Right kidney (tissue), 1 donor: ENCODE measurements around the gene ARL4A.

Source experiments
- DNase-seq: peaks from one replicate; pipeline ENCODE4 v3.0.0-alpha.2; 2016

The ARL4A gene

GRCh38 chr7:12699299-12699698, 11.9 kb downstream of the ARL4A start:
- no peak for DNase-seq

- DNase-seq, result no peak
Measured at GRCh38 chr7:12701433-12701832, 14.0 kb downstream of the ARL4A start.

GRCh38 chr7:12703881-12704280, 16.4 kb downstream of the ARL4A start:
- no peak for DNase-seq

DNA sequence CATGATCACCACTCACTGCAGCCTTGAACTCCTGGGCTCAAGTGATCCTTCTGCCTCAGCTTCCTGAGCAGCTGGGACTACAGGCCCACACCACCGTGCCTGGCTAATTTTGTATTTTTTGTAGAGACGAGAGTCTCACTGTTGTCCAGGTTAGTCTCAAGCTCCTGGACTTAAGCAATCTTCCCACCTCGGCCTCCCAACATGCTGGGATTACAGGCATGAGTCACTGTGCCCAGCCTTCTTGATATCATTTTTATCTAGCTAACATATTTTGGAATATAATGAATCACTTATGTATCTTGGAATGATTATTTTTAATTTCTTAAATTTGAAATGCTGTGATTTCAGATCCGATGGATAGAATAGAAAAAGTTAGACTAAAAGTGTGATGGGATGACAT, 18.4 kb downstream of the ARL4A start:
- no peak for DNase-seq

DNA sequence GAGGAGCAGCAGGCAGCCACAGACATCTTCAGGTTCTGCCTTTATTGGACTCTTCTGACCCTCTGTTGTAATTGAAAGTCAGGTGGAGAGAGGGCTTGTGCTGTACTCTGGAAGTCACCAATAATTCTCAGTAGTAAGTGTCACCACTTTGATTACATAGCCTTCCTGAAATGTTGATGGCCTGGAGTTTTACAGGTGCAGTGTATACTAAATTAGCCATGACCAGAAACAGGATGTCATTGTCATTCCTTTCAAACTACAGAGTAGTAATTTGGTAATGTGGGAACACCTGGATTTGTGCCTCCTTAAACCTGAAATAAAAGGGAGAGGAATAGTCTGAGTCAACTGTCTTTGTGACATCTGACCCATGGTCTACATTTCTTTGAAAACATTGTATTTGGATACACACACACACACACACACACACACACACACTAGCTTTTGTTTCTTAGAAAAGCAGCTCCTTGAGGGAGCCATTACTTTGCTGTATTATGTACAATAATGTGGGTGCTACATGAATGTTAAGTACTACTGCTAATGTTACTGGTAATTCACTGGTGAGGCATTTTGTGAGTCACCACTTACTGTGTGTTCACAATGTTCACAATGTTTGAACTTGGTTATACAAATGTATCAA, 19.6 kb downstream of the ARL4A start:
- DNase-seq, result no peak

DNA sequence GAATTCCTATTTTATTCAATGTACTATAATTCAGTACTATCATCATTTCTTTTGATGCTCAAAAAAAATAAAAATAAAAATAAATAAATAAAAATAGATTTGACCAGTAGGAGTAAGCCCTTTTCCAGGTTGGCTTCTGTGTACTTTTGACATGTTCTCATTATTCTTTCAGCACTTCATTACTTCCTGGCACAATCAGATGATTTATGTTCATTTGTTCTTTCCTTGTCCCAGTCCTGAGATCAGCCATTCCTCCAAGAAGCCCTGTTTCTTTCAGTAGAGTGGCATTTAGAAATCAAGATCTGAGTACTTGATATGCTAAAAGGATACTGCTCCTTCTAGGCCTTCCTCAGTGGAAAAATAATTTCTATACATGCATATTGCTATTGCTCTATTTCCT, 20.9 kb downstream of the ARL4A start:
- DNase-seq, result no peak

- DNase-seq, result no peak
Measured at GRCh38 chr7:12709726-12710502, 22.5 kb downstream of the ARL4A start.

DNA sequence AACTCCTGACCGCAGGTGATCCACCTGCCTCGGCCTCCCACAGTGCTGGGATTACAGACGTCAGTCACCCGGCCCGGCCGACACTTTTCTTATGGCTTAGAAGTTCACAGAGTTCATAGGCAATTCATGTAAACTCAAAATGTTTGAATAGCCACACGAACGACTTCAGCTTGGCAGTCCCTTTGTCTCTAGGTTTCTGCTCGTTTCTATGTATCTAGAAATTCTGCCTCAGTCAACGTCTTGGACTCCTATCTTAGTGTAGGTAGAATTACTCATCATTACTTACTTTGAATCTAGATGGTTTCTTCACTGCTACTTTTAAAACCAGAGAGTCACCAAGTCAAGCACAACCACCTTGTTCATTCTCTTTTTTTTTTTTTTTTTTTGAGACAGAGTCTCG, 23.7 kb downstream of the ARL4A start:
- no peak for DNase-seq

DNA sequence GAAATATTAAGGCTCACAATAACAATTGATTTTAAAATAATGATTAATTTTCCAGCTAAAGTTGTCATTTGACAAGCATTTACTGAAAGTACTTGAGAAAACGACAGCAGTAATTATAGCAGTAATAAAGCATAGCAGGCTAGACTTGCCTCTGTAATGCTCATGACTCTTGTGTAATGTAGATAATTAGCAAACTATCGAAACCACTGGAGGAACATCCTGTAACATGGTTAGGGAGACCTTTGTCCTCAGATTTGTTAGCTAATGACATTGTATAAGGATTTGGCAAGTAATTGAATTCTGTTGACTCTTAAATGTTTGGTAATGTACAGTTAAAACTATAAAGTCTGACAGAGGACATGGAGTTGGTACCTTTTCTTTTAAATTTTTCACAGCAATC, 24.8 kb downstream of the ARL4A start:
- no peak for DNase-seq

- no peak for DNase-seq
Measured at GRCh38 chr7:12713625-12714378, 26.4 kb downstream of the ARL4A start.

GRCh38 chr7:12714379-12714737, 26.9 kb downstream of the ARL4A start:
- no peak for DNase-seq

DNA sequence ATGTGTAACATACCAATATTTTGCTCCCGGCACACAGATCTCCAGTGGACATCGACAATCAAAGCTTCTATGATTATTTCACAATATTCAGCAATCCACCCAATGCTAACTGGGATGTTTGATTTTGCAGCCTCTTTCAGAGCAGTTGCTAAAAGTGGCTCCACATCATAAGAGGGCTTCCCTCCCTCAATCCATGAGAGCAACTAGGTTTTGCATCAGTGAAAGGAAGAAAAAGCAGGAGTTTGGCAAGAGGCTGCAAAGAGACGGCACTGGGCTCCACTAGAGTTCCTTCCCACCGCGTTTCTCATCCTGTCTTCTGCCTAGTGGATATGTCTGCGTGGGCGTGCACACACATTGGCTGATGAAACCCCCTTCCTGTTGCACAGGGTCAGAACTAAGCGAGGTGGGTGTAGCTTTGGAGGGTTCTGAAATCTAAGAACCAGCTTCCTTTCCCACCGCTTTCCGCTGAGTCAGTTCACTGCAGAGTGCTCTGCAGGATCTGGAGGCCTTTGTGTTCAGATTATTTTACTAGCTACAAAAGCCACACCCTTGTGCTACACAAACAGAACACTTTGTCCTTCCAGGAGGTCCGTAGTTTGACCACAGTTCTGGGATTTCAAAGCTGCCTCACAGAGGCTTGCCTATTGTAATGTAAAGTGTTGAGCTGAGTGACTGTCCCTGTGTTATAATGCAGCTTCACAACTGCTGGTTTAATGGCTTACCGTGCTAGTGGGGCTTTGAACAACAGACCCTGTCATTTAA, 28.1 kb downstream of the ARL4A start:
- DNase-seq, result peak; percentile 55

DNA sequence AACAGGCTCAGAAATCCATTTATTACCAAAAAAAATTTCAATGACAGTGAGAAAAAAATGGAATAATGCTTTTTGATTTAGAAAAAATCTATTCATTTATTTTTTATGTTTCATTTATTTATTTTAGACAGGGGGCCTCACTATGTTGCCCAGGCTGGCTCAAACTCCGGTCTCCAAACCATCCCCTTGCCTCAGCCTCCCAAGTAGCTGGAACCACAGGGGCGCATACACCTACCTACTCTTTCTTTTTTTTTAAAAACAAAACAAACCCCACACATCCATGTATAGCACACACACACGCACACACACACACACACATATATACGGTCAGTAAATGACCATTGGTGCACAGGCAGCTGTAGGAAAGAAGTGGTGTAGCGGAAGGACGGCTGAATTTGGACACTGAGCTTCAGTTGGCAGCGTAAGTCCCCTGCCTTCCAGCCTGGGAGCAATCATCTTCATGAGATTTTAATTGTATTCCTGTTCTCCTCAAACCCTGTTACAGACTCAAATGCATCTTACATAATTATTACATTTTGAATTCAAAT, 28.8 kb downstream of the ARL4A start:
- DNase-seq, result no peak

DNA sequence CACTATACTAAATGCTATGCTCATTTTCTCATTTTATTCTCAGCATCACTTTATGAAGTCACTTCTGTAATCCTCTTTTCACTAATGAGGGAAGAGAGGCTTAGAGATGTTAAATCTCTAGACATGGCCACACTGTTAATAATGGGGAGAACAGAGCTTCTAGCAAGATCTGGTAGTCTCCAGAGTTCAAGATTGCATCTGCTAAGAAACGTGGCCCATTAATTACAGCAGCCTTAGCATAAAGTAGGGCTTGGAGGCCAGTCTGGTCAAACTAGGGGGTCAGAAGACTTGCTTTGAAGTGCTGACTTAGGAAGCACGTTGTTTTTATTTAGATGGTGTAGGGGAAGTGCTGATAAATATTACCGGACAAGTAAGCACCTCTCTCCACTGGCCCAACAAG, 29.3 kb downstream of the ARL4A start:
- no peak for DNase-seq

DNA sequence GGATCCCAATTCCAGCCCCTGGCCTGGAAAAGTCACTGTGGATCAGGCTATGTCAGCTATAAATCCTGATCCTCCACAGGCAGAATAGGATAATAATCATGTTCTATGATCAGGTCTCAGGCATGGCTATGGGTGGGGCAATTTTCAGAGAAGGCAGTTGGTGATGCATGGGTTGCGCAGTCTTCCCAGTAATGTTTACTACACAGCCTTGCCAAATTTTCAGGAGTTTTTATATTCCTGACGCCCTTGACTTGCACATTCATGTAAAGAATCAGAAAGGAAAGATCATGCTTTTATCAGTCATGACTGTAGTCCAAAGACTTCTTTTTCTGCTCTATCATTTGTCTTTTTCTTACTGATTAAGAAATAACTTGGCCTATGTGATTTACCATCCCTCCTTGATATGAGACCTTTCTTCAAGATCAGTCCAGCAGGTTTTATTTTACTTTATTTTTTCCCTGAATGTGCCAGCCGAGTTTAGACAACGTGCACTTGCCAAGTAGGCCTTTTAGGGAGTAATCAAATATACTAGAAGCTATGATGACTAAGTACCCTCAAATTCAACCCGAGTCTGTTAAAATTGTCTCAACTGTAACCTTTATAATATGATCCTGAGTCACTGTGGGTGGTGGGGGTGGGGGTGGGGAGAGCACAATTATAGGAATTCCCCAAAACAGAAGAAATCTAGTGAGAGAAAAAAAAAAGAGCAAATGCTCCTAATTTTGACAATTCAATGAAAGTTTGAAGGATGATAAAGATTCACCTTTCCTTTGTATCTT, 31.9 kb downstream of the ARL4A start:
- DNase-seq, result no peak

GRCh38 chr7:12719981-12720865, 32.8 kb downstream of the ARL4A start:
- no peak for DNase-seq

- DNase-seq, result no peak
Measured at GRCh38 chr7:12721286-12721830, 33.9 kb downstream of the ARL4A start.

- no peak for DNase-seq
Measured at GRCh38 chr7:12722136-12722535, 34.7 kb downstream of the ARL4A start.

DNA sequence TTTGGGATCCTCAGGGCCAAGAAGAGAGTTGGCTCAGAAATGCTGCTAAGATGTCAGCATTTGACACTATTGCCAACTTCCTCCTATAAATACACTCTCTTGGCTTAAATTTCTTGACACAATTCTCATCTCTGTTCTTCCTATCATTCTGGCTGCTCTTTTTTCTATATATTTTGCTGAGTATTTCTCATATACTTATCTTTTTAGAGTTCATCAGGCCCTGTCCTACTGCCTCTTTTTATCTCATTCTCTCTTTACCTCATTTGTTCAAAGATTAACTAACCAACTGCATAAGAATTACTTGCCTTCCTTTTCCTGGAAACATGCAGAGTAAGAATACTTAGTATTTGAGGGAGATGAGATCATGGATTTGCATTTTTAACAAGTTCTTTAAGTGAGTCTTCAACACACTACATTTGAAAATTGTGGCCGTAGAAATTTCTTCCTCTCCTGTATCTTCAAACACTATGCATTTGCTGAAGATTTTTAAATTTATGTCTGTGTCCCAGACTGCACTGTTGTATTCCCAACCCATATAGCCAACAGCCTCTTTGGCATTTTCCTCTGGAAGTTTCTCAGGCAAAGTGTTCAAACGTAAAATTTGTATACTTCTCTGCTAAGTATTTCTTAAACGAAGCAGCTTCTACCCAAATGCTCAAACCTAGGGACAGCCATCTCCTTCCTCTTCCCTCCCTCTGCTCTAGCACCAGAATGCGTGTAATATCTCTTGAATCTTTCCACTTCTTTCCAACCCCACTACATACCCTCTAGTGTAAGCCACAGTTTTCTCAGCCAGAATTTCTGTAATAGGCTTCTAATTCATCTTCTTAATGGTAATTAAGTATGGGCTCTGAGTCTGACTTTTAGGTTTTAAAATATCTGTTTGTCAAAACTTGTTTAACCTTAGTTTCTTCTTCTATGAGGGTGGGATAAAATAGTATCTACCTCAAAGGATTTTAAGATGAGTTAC, 35.5 kb downstream of the ARL4A start:
- DNase-seq, result no peak
